ENCODE measurements around the gene LTBP1. TPM values are rescaled to one million over a fixed set of nuclear protein-coding genes. Genes with fewer than 3 reads are reported as not detected.

Gene LTBP1
- total RNA-seq, 1 donor from 2014 or later, result 36.0 TPM

GRCh38 chr2:32922501-32922900, 24.3 kb upstream of the LTBP1 start:
- H3K36me3 ChIP-seq, result no peaks in the 10 kb centered on the region
- H3K4me1 ChIP-seq, result no peaks in the 10 kb centered on the region
- ATAC-seq (no peak), DNase-seq (no peak)
- H3K27me3 ChIP-seq, result no peaks in the 10 kb centered on the region
- intact Hi-C loops (cut with DNase I), result no loop called here
- TF ChIP-seq, protein P1, sequence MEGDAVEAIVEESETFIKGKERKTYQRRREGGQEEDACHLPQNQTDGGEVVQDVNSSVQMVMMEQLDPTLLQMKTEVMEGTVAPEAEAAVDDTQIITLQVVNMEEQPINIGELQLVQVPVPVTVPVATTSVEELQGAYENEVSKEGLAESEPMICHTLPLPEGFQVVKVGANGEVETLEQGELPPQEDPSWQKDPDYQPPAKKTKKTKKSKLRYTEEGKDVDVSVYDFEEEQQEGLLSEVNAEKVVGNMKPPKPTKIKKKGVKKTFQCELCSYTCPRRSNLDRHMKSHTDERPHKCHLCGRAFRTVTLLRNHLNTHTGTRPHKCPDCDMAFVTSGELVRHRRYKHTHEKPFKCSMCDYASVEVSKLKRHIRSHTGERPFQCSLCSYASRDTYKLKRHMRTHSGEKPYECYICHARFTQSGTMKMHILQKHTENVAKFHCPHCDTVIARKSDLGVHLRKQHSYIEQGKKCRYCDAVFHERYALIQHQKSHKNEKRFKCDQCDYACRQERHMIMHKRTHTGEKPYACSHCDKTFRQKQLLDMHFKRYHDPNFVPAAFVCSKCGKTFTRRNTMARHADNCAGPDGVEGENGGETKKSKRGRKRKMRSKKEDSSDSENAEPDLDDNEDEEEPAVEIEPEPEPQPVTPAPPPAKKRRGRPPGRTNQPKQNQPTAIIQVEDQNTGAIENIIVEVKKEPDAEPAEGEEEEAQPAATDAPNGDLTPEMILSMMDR (IDR thresholded peaks at IDR 0.05), result no peak
- H3K4me3 ChIP-seq, result no peak overlapping the region
- H3K27ac ChIP-seq, result no peak overlapping the region
- H3K9me3 ChIP-seq, result no peaks in the 10 kb centered on the region

DNA sequence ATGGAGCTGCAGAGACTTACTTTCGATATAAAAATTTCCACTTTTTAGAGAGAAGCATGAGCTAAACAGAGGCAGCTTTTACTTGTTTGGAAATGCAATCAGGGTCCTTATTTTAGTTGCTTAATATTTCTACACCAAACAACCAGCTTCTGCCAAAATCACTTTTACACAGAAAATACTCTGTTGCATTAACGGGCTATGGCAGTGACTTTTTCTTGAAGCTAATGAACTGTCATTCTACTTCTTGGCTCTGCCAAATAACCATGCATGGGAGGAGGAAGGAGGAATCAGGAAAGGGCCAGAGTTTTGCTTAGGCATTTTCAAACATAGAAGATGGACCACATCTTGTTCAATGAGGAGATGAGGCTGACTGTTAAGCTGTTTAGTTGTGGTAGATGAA, 23.6 kb upstream of the LTBP1 start:
- Histone ChIP-seq H3K4me1 (no peaks in the 10 kb centered on the region), H3K36me3 (no peaks in the 10 kb centered on the region), H3K27me3 (peaks cover under 1% of the 10 kb centered on the region), H3K4me3 (no peak overlapping the region), H3K27ac (no peak overlapping the region), H3K9me3 (no peaks in the 10 kb centered on the region)
- TF ChIP-seq, protein P1 (IDR thresholded peaks at IDR 0.05), result no peak
- ATAC-seq, result no peak
- DNase-seq, result no peak
- intact Hi-C loops (cut with DNase I), result no loop called here

DNA sequence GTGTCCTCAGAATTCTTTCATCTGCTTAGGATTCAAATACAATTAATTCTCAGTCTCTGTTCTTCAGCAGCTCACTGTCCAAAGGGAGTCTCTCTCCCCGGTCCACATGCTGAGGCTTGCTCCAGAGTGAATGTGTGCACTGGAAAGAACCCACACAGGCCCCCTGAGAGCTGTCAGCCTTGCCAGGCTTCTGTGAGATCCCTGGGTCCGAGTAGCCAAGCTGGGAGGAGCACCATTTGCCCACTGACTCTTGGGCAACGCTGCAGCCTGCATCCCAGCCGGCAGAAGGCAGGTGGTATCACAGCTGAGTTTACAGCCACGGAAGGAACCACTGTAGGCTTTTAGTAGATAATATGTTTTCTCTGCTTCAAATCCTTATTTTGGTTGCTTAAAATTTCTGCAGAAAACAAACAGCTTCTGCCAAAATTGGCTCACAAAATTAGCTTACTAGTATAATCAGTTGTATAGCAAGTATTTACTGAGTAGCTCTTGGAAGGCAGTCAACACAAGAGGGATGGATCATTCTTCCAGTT, 21.4 kb upstream of the LTBP1 start:
- H3K36me3 ChIP-seq, result no peaks in the 10 kb centered on the region
- ATAC-seq, result no peak
- peaks cover 4% of the 10 kb centered on the region for H3K27me3 ChIP-seq
- intact Hi-C loops (cut with DNase I), result no loop called here
- H3K4me1 ChIP-seq, result no peaks in the 10 kb centered on the region
- no peak overlapping the region for H3K4me3 ChIP-seq
- H3K9me3 ChIP-seq, result no peaks in the 10 kb centered on the region
- no peak overlapping the region for H3K27ac ChIP-seq
- no peak for DNase-seq
- TF ChIP-seq, protein P1 (IDR thresholded peaks at IDR 0.05), result no peak

GRCh38 chr2:32925976-32926707, 20.6 kb upstream of the LTBP1 start:
- peaks cover 4% of the 10 kb centered on the region for H3K27me3 ChIP-seq
- no peak for DNase-seq
- TF ChIP-seq, protein P1 (IDR thresholded peaks at IDR 0.05), result no peak
- ATAC-seq, result no peak
- no peaks in the 10 kb centered on the region for H3K36me3 ChIP-seq
- intact Hi-C loops (cut with DNase I), result no loop called here
- no peaks in the 10 kb centered on the region for H3K9me3 ChIP-seq
- H3K4me1 ChIP-seq, result no peaks in the 10 kb centered on the region
- H3K27ac ChIP-seq, result no peak overlapping the region
- no peak overlapping the region for H3K4me3 ChIP-seq

- no peak overlapping the region for H3K4me3 ChIP-seq
- no peaks in the 10 kb centered on the region for H3K9me3 ChIP-seq
- no peaks in the 10 kb centered on the region for H3K4me1 ChIP-seq
- TF ChIP-seq, protein P1 (IDR thresholded peaks at IDR 0.05), result no peak
- no peak for ATAC-seq
- intact Hi-C loops (cut with DNase I), result no loop called here
- peaks cover 4% of the 10 kb centered on the region for H3K27me3 ChIP-seq
- no peaks in the 10 kb centered on the region for H3K36me3 ChIP-seq
- DNase-seq, result no peak
- no peak overlapping the region for H3K27ac ChIP-seq
Measured at GRCh38 chr2:32926708-32927084, 20.1 kb upstream of the LTBP1 start.
